CD4-positive, alpha-beta T cell treated with Interleukin-17A for 4 hours (primary cell): ENCODE data around the gene SLC39A11.
"Not testable (repeated sequence)": the region's sequence is repeated elsewhere in the genome, so short reads cannot be mapped to it uniquely, and the experiment has no call there.

Experiments used
- DNase-seq: peaks from one replicate; pipeline ENCODE4 v3.0.0-alpha.2; 2020; ENCODE audit warnings: mixed read lengths

The SLC39A11 gene, protein sequence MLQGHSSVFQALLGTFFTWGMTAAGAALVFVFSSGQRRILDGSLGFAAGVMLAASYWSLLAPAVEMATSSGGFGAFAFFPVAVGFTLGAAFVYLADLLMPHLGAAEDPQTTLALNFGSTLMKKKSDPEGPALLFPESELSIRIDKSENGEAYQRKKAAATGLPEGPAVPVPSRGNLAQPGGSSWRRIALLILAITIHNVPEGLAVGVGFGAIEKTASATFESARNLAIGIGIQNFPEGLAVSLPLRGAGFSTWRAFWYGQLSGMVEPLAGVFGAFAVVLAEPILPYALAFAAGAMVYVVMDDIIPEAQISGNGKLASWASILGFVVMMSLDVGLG

GRCh38 chr17:73092523-73093135, at the start of gene SLC39A11:
TSS of gene SLC39A11 (minus strand) at chr17:73092688. CDS start at chr17:73088764, 3,924 bp downstream.
- peak; percentile 92 for DNase-seq

DNA sequence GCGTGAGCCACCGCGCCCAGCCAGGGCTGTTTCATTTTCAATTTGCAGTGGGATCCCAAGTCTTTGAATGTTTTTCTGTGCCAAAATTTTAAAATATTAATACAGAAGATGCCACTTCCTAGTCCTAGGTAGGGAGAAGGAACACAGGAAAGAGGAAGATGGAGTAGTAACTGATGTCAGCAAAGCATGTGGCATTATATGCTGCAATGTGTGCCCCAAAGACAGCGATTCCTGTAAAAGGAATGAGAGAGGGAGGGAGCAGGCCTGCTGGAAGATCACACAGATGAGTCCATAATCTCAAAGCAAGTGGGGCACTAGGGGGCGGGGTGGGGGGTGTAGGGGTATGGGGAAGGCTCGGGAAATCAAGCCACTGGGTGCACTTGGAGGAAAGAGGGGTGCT, 48.9 kb upstream of the SLC39A11 start:
- DNase-seq = no peak

- DNase-seq = no peak
These were observed 48.1 kb upstream of the SLC39A11 start for GRCh38 chr17:73140566-73140965.

DNA sequence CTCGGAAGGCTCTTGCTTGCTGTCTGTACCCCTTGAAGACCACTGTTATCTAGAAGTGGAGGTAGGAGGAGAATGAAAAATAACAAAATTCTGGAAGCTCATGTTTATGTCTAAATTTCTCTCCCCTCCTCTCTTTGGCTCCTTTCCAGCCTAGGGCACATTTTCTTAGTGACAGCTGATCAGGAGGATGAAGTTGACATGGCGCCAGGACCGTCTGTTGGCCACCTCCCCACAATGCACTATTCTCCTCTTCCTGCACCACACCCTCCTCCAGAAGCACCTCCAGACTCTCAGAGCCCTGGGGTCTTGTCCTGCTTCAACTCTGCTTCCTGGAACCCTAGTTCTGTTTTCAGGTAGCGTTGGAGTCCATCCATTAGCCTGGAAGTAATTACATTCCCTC, 46.8 kb upstream of the SLC39A11 start:
- no peak for DNase-seq

DNA sequence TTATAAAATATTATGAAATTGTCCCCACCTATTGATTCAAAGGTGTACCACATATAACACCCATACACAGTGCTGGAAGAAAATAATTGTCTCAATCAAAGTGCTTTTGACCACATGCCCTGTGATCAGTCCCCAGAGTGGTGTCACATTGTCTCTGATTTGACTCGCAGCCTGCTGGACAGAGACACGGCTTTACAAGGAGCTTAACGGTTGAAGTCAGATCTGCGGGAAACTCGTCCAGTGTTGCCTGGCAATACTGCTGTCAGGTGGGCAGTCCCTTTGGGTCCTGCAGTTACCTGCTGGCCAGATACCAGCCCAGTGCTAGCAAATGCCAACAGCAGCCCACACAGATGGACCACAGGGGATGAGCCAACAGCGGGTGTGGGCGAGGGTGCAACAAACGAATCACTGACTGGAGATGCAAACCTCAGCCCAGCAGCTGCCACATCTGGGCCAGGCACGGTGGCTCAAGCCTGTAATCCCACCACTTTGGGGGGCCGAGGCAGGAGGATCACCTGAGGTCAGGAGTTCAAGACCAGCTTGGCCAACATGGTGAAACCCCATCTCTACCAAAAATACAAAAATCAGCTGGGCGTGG, 46.2 kb upstream of the SLC39A11 start:
- DNase-seq = no peak

- DNase-seq = no peak
These were observed 44.9 kb upstream of the SLC39A11 start for GRCh38 chr17:73137376-73137775.

GRCh38 chr17:73135766-73136165, 43.3 kb upstream of the SLC39A11 start:
- no peak for DNase-seq

DNA sequence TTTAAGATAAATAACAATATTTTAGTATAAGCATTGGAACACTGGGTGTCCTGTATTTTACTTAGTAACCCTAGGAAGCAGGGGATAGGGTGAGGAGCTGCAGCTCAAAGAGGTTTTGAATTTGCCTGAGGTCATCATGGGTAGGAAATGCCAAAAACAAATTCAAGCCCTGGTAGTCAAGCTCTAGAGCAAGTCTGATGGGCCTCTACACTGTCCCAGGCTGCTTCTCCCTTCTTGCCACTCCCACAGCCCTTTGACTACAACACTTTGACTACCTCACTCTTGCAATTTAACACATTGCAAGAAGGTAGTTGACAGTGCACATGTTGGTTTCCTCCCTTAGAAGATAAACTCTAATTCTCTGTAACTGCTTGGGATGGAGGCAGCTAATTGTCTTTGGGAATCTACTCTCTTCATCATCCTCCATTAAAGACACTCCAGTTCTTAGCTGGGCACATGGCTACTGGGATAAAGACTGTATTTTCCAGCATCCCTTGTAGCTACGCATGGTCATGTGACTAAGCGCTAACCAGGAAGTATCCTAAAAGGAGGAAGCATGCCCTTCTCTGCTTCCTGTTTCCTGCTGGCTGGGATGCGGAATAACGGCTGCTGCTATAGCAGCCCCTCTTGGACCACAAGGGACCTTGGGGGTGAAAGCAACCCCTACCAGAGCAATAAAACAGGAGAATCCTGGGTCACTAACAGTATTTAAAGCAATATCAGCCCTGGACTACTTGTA, 41.6 kb upstream of the SLC39A11 start:
- DNase-seq = no peak

DNA sequence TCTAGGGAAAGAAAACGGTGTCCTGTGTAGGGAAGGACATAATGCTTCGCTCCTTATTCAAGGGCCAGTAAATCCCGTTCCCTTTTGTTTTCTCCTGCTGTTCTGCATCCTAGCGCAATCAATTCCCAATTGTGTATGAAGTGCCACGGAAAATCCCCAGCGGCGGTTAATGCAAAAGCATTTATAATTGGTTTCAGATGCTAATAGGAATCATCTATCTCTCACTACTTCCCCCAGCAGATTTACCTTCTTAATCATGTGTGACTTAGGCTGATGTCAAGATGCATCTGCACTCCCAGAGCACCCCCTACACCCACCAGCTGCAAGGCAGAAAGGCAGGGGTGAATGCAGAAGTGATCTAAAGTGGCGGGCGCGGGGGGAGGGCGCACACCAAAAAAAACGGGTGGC, 39.6 kb upstream of the SLC39A11 start:
- DNase-seq = no peak

GRCh38 chr17:73131439-73131838, 39.0 kb upstream of the SLC39A11 start:
- DNase-seq = not testable (repeated sequence)

- no peak for DNase-seq
These were observed 38.5 kb upstream of the SLC39A11 start for GRCh38 chr17:73130977-73131376.

DNA sequence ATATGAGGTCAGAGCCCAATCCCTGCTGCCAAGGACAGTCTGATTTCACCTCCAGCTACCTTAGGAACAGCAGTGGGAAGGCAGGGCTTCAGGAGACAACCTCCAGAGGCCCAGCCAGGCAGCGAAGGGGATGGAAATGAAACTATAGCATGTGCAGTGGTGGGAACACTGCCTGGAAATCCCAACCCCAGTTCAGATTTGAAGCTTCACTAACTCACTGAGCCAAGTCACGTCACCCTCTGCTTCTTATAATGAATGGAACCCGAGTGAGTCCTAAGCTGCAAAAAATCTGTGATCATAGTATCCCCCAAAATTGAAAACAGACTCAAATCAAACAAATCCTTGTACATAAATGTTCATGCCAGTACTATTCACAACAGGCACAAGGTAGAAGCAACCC, 36.0 kb upstream of the SLC39A11 start:
- no peak for DNase-seq

GRCh38 chr17:73126716-73127473, 34.4 kb upstream of the SLC39A11 start:
- no peak for DNase-seq

GRCh38 chr17:73123606-73124320, 31.3 kb upstream of the SLC39A11 start:
- DNase-seq = no peak

DNA sequence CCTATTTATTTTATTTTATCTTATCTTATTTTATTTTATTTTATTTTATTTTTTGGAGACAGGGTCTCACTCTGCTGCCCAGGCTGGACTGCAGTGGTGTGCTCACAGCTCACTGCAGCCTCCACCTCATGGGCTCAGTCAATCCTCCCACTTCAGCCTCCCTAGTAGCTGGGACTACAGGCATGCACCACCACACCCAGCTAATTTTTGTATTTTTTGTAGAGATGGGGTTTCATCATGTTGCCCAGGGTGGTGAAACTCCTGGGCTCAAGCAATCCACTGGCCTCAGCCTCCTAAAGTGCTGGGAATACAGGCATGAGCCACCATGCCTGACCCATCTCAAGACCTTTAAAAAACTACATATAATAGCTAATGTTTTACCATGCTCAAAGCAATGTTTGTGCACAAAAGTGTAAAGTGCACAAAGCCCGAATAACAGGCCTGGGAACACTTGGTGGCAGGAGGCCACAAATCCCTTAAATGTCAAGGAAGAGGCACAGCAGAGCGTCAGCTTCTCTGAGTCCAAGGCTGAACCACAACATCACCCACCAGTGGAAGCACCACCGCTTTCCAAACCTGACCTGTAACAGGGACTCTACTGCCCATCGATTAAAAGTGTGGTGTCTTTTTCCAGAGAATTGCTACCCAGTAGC, 30.6 kb upstream of the SLC39A11 start:
- no peak for DNase-seq

DNA sequence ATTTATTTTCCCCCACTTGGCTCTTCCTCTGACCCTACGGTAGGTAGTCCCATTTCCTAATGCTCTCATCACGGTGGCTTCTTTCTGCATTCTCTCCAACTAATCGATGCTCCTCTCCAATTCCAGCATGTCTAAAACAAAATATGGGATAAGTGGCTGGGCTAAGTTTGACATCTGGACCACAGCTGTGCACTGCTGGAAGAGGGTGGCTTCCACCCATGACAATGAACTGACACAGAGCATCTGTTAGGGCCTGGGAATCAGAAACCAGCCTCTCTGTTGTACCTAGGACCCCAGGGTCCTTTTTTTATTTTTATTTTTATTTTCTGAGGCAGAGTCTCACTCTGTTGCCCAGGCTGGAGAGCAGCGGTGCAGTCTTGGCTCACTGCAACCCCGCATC, 29.0 kb upstream of the SLC39A11 start:
- DNase-seq = no peak

DNA sequence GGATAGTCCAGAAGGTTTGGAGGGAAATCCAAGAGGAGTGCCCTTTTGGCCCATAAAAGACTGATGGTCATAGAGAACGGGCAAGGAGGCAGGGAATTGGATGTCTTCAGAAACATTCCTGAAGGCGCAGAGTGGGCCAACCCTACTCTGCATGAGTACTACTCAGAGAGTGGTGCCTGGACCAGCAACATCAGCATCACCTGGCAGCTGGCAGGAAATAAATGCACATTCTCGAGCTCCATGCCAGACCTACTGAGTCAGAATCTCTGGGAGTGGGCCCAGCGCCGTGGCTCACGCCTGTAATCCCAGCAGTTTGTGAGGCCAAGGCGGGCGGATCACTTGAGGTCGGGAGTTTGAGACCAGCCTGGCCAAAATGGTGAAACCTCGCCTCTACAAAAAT, 27.1 kb upstream of the SLC39A11 start:
- DNase-seq = no peak

DNA sequence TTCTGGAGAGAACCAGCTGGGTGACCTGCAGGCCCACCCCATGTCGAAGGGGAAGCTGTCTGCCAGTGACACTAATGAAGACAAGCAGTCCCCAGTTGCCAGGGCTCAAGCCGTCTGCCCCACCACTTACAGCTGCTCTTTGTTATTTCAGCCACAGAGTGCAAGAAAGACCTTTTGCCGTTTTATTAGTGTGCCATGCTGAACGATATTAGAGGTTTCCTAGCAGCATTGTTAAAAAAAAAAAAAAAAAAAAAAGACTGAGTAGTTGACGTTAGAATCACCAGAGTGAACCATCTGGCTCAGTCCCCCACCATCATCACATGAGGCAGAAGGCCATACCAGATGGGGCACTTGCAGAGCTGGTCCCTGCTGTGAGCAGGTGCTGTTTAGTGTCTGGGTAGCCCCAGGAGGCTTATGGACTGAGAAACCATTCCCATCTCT, 26.5 kb upstream of the SLC39A11 start:
- no peak for DNase-seq

GRCh38 chr17:73118139-73118538, 25.7 kb upstream of the SLC39A11 start:
- no peak for DNase-seq

DNA sequence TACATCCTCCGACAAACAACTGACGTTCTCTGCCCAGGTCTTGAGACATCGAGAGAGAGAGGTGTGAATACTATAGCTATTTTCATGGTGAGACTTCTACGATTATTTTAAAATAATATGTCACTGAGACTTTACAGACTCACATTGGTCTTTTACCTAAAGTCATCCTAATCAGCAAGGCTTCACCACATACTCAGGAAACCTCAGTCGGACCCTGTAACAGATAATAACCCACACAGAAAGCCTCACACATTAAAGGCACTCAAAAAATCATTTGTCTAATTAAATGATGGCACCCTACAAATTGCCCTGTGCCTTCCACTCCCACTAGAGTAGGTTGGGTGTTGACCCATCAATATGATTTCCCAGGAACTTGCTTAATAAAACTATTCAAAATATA, 19.8 kb upstream of the SLC39A11 start:
- no peak for DNase-seq

DNA sequence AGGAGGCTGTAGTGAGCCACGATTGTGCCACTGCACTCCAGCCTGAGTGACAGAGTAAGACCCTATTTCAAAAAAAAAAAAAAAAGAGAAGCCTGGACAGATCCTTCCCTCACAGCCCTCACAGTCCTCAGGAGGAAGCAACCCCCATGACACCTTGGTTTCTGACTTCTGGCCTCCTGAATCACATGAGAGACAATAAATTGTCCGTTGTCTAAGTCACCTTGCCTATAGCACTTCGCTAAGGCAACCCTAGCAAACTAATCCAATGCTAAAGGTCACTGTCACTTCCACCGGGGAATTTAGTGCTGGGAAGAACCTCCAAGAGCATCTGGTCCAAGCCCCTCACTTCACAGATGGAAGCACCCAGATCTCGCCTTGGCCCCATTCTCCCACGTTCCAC, 18.9 kb upstream of the SLC39A11 start:
- DNase-seq = no peak

GRCh38 chr17:73107191-73107590, 14.7 kb upstream of the SLC39A11 start:
- DNase-seq = no peak
